GM06990 (cell line): Measurements from ENCODE around the gene SLC46A3.
A peak's percentile ranks its signal among the peaks of the same experiment; 100 is the strongest.
"Not testable (repeated sequence)": the region's sequence is repeated elsewhere in the genome, so short reads cannot be mapped to it uniquely, and the experiment has no call there.

Experiments
- DNase-seq: peaks from one replicate; pipeline ENCODE4 v3.0.0-alpha.2; 2011; ENCODE audit not compliant: insufficient read length; ENCODE audit errors: extremely low read depth
- H3K27me3 ChIP-seq: replicated peaks from 2 replicates; pipeline ENCODE4 v1.6.0; 2011; ENCODE audit warnings: low read length; ENCODE audit not compliant: control insufficient read depth, insufficient read depth
- H3K36me3 ChIP-seq: 2 replicates; pipeline ENCODE4 v1.5.1; 2011; ENCODE audit warnings: low read length; ENCODE audit not compliant: control insufficient read depth, insufficient read depth
- H3K4me3 ChIP-seq: replicated peaks from 2 replicates; pipeline ENCODE4 v1.5.1; 2011; ENCODE audit warnings: low read depth, mild to moderate bottlenecking, control low read depth, low read length
- TF ChIP-seq, protein P1 (sequence below): IDR thresholded peaks from 2 replicates; pipeline ENCODE4 v1.5.1; 2011; ENCODE audit warnings: low read length, control low read depth, mild to moderate bottlenecking, inconsistent platforms; ENCODE audit not compliant: insufficient read depth, poor library complexity, severe bottlenecking

The SLC46A3 gene

DNA sequence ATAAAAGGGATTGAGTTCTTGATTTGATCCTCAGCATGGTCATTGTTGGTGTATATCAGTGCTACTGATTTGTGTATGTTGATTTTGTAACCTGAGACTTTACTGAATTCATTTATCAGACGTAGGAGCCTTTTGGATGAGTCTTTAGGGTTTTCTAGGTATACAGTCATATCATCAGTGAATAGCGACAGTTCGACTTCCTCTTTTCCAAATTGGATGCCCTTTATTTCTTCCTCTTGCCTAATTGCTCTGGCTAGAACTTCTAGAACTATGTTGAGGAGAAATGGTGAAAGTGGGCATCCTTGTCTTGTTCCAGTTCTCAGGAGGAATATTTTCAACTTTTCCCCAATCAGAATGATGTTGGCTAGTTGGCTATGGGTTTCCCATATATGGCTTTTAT, 32.9 kb downstream of the SLC46A3 start:
- Histone ChIP-seq H3K4me3 (no peak overlapping the region), H3K27me3 (no peaks in the 10 kb centered on the region), H3K36me3 (no peaks in the 10 kb centered on the region)
- TF ChIP-seq, protein P1, sequence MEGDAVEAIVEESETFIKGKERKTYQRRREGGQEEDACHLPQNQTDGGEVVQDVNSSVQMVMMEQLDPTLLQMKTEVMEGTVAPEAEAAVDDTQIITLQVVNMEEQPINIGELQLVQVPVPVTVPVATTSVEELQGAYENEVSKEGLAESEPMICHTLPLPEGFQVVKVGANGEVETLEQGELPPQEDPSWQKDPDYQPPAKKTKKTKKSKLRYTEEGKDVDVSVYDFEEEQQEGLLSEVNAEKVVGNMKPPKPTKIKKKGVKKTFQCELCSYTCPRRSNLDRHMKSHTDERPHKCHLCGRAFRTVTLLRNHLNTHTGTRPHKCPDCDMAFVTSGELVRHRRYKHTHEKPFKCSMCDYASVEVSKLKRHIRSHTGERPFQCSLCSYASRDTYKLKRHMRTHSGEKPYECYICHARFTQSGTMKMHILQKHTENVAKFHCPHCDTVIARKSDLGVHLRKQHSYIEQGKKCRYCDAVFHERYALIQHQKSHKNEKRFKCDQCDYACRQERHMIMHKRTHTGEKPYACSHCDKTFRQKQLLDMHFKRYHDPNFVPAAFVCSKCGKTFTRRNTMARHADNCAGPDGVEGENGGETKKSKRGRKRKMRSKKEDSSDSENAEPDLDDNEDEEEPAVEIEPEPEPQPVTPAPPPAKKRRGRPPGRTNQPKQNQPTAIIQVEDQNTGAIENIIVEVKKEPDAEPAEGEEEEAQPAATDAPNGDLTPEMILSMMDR = no peak
- DNase-seq = no peak

DNA sequence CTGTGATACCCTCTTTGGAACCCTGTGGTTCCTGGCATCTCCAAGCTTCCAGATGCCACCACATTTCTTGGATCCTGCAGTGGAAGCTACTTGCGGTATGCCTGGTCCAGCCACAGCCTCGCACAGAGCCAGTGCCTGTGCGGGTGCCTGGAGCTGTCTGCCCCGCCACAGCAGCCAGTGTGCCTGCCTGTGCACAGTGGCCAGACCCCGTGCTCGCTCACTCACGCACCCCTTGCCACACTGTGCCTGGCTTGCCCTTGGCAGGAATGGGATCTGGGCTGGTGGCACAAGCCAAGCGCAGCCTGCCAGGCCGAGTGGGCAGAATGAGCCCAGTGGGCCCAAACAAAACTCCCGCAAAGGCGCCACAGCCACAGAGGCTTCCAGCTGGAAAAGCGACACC, 33.7 kb downstream of the SLC46A3 start:
- H3K36me3 ChIP-seq = no peaks in the 10 kb centered on the region
- H3K4me3 ChIP-seq = no peak overlapping the region
- no peaks in the 10 kb centered on the region for H3K27me3 ChIP-seq
- DNase-seq = no peak
- TF ChIP-seq, protein P1 = no peak

DNA sequence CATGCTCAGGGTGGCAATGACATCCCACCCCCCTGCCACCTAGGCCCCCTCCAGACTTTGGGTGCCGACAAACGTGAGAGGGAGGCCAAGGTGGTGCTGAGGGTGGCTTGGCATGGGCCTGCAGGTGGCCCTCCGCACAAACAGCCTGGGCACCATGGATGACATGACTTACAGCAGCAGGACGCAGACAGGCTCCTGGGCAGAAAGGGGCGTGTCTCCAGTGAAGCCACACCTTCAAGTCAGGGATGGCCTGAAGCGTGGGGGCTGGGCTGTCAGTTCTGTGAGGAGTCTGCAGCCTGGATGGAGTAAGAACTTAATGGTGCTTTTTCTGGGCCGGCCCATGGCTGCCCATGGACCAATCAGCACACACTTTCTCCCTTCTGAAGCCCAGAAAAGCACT, 34.5 kb downstream of the SLC46A3 start:
- Histone ChIP-seq H3K4me3 (no peak overlapping the region), H3K27me3 (no peaks in the 10 kb centered on the region), H3K36me3 (no peaks in the 10 kb centered on the region; the same call in 1 of the 2 replicates)
- no peak for DNase-seq
- TF ChIP-seq, protein P1 = no peak

DNA sequence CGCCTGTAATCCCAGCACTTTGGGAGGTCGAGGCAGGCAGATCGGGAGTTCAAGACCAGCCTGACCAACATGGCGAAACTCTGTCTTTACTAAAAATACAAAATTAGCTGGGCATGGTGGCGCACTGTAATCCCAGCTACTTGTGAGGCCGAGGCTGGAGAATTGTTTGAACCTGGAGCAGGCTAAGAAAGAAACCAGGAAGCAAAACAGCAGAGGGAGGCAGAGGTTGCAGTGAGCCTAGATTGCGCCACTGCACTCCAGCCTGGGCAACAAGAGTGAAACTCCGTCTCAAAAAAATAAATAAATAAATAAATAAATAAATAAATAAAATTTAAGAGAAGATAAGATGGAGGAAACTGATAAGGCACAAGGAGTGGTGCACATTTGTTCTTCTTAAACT, 35.6 kb downstream of the SLC46A3 start:
- not testable (repeated sequence) for H3K36me3 ChIP-seq, H3K27me3 ChIP-seq, DNase-seq, H3K4me3 ChIP-seq

DNA sequence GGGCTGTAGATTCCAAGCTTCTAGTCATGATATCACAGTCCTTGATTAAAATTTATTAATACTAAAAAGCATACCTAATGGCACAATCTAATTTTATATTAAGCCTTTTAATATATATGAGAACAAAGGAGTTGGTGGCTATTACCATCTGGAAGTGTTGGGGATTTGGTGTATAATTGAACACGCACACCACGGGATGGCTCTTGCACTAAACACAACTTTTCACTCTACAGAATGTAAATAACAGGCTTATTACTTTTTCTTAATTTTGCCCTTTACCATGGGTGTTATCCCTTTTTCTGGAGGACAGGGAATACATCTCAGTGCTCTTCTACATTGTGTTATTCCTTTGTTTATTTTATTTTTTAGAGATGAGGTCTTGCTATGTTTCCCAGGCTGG, 38.2 kb downstream of the SLC46A3 start:
- H3K4me3 ChIP-seq = no peak overlapping the region
- H3K27me3 ChIP-seq = no peaks in the 10 kb centered on the region
- no peak for DNase-seq
- TF ChIP-seq, protein P1 = no peak
- H3K36me3 ChIP-seq = peaks cover 4% of the 10 kb centered on the region

DNA sequence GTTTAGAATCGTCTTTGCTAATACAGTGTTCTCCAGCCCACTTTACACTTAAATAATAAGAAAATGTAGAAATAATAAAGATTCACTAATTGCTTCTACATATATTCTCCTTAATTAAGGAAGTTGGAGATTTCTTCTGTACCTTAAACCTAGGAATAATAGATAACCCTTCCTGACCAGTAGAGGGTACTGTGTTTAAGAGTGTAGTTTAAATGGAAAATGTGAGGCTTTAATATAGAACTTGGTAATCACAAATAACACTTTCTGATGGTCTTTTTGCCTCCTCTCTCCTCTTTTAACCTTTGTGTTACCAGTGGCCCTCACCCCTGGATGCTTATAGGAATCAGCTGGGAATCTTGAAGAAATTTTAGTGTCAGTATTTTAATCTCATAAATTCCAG, 39.1 kb downstream of the SLC46A3 start:
- no peak for DNase-seq
- peaks cover 4% of the 10 kb centered on the region for H3K36me3 ChIP-seq
- H3K4me3 ChIP-seq = no peak overlapping the region
- no peaks in the 10 kb centered on the region for H3K27me3 ChIP-seq
- TF ChIP-seq, protein P1 = peak; percentile 12
